GM19463 (cell line): ENCODE results near the gene CMTM3.
"Not testable (repeated sequence)": the region's sequence is repeated elsewhere in the genome, so short reads cannot be mapped to it uniquely, and the experiment has no call there.

Experiments
- ATAC-seq: cut with Tn5 transposase; IDR thresholded peaks from one replicate; pipeline ENCODE4 v1.9.1; 2021; ENCODE audit warnings: mild to moderate bottlenecking, moderate library complexity; ENCODE audit not compliant: unreplicated experiment

Gene CMTM3

GRCh38 chr16:66608241-66609138 is 4.0 kb downstream of the CMTM3 start:
- peak; percentile 37 for ATAC-seq

GRCh38 chr16:66609139-66609510 is 4.6 kb downstream of the CMTM3 start:
- ATAC-seq = no peak

GRCh38 chr16:66610111-66610820 is 5.8 kb downstream of the CMTM3 start:
- ATAC-seq = no peak

GRCh38 chr16:66611911-66612310 is 7.4 kb downstream of the CMTM3 start:
- not testable (repeated sequence) for ATAC-seq

- no peak for ATAC-seq
Measured at GRCh38 chr16:66612422-66612821, 7.9 kb downstream of the CMTM3 start.

GRCh38 chr16:66614161-66614802 is 9.8 kb downstream of the CMTM3 start:
- no peak for ATAC-seq

GRCh38 chr16:66616169-66616568 is 11.7 kb downstream of the CMTM3 start:
- no peak for ATAC-seq

- ATAC-seq = no peak
Measured at GRCh38 chr16:66616592-66616991, 12.1 kb downstream of the CMTM3 start.

- no peak for ATAC-seq
Measured at GRCh38 chr16:66617010-66617434, 12.5 kb downstream of the CMTM3 start.

GRCh38 chr16:66617728-66618127 is 13.2 kb downstream of the CMTM3 start:
- ATAC-seq = no peak

GRCh38 chr16:66618588-66619375 is 14.3 kb downstream of the CMTM3 start:
- no peak for ATAC-seq

- ATAC-seq = no peak
Measured at GRCh38 chr16:66619534-66620428, 15.3 kb downstream of the CMTM3 start.

- ATAC-seq = no peak
Measured at GRCh38 chr16:66620429-66620795, 15.9 kb downstream of the CMTM3 start.

GRCh38 chr16:66621973-66622372 is 17.5 kb downstream of the CMTM3 start:
- no peak for ATAC-seq

GRCh38 chr16:66622863-66623262 is 18.4 kb downstream of the CMTM3 start:
- ATAC-seq = no peak

GRCh38 chr16:66623755-66624154 is 19.3 kb downstream of the CMTM3 start:
- no peak for ATAC-seq

GRCh38 chr16:66627611-66628378 is 23.3 kb downstream of the CMTM3 start:
- ATAC-seq = not testable (repeated sequence)

- no peak for ATAC-seq
Measured at GRCh38 chr16:66629856-66630255, 25.4 kb downstream of the CMTM3 start.
